Common myeloid progenitor, CD34-positive (primary cell): Measurements from ENCODE around the gene TRIO.

ENCODE experiments used
- CTCF ChIA-PET: fragments of 350-600 bp; sonication (Branson Sonifier 250); formaldehyde crosslinking; loops from one replicate; lab custom pipeline; 2021; ENCODE audit warnings: antibody characterized with exemption; lab: Charles Lee
- POLR2A ChIA-PET: fragments of 350-600 bp; sonication (Branson Sonifier 250); formaldehyde crosslinking; loops from one replicate; lab custom pipeline; 2021; ENCODE audit warnings: antibody characterized with exemption; lab: Charles Lee
- DNase-seq, 3 donors: peaks; one replicate each; pipeline versions ENCODE4 v3.0.0 to v3.0.0-alpha.2; 2013
- H3K27ac ChIP-seq, 2 experiments: 1 replicate in 1 of 2; 2 replicates in 1 of 2; pipeline ENCODE4 v1.7.0; 2013; ENCODE audit warnings: inconsistent platforms in 2 of 2, low read length in 2 of 2, mild to moderate bottlenecking in 2 of 2, low read depth in 1 of 2, moderate library complexity in 1 of 2; ENCODE audit not compliant: severe bottlenecking in 2 of 2, insufficient read depth in 1 of 2, poor library complexity in 1 of 2
- H3K27me3 ChIP-seq, 5 experiments: replicated peaks in 2 of 5; 1 replicate in 3 of 5; 2 replicates in 2 of 5; pipeline versions ENCODE4 v1.6.1 to v1.7.0; 2013; ENCODE audit warnings: low read length in 4 of 5, mild to moderate bottlenecking in 2 of 5, moderate library complexity in 2 of 5, inconsistent platforms in 1 of 5; ENCODE audit not compliant: insufficient read depth in 5 of 5, control insufficient read depth in 4 of 5
- H3K36me3 ChIP-seq, 4 experiments: 1 replicate in 2 of 4; 2 replicates in 2 of 4; pipeline versions ENCODE4 v1.6.1 to v1.7.0; 2013; ENCODE audit warnings: low read length in 3 of 4, control low read depth in 1 of 4, mild to moderate bottlenecking in 1 of 4; ENCODE audit not compliant: control insufficient read depth in 4 of 4, insufficient read depth in 4 of 4
- H3K4me1 ChIP-seq, 4 experiments: 1 replicate in 3 of 4; 2 replicates in 1 of 4; pipeline versions ENCODE4 v1.6.1 to v1.7.1; 2013; ENCODE audit warnings: low read length in 3 of 4, mild to moderate bottlenecking in 3 of 4, control low read depth in 1 of 4, inconsistent platforms in 1 of 4, moderate library complexity in 1 of 4; ENCODE audit not compliant: control insufficient read depth in 4 of 4, insufficient read depth in 4 of 4; ENCODE audit errors: control extremely low read depth in 1 of 4
- H3K4me3 ChIP-seq, 7 experiments: 1 replicate in 4 of 7; 2 replicates in 3 of 7; pipeline versions ENCODE4 v1.5.1 to v1.7.0; 2013; ENCODE audit warnings: mild to moderate bottlenecking in 7 of 7, low read length in 6 of 7, moderate library complexity in 6 of 7, inconsistent platforms in 2 of 7, low read depth in 2 of 7, control low read depth in 1 of 7; ENCODE audit not compliant: insufficient read depth in 4 of 7, control insufficient read depth in 1 of 7; ENCODE audit errors: extremely low read depth in 1 of 7
- H3K9me3 ChIP-seq, 5 experiments: 1 replicate in 4 of 5; 2 replicates in 1 of 5; pipeline versions ENCODE4 v1.6.1 to v1.7.1; 2013; ENCODE audit warnings: low read length in 4 of 5, mild to moderate bottlenecking in 2 of 5, inconsistent platforms in 1 of 5, low read depth in 1 of 5, moderate library complexity in 1 of 5; ENCODE audit not compliant: control insufficient read depth in 4 of 5, insufficient read depth in 2 of 5; ENCODE audit errors: control extremely low read depth in 1 of 5
- WGBS: methylation state at CpG from one replicate; pipeline ENCODE4 v1.1.5; 2013; ENCODE audit not compliant: insufficient coverage; 5-methylcytosine and 5-hydroxymethylcytosine counted together

TRIO gene

GRCh38 chr5:14138608-14139540 lies 4.3 kb upstream of the TRIO start:
- POLR2A ChIA-PET: no interaction called here
- H3K4me3 ChIP-seq: no peak overlapping the region
- CTCF ChIA-PET: interaction anchor here (0.9 to 4.7 kb wide), 6 partner anchors 22 to 144 kb away, joined by 3 to 16 read pairs (median 4); no protein-coding TSS in a partner anchor
- no peaks in the 10 kb centered on the region for H3K27me3 ChIP-seq
- peaks cover 0 to 14% (median 5%) of the 10 kb centered on the region in 5 experiments for H3K9me3 ChIP-seq
- DNase-seq: no peak
- no peak overlapping the region for H3K27ac ChIP-seq
- no peaks in the 10 kb centered on the region for H3K36me3 ChIP-seq
- WGBS: 96% methylated on average over 10 of the region's 11 CpGs
- H3K4me1 ChIP-seq: peaks cover 0 to 8% (median 7%) of the 10 kb centered on the region in 4 experiments

DNA sequence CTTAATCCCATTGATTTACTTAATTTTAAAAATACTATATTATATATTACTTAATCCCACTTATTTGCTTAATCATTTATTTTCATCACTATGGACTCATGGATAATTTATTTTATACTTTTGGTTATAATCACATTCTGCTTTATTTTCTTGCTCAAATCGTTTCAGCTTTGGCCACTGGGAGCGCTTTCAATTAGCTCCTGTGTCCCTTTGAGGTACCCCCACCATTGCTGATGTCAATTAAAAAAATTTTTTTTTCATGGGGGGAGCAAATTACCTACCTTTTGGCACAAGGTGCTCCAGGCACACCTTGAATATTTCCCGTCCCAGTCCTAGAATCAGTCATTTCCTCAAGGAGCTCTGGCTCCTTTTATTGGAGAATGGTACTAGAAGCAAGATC lies 1.4 kb upstream of the TRIO start:
- Histone ChIP-seq H3K27me3 (no peaks in the 10 kb centered on the region), H3K27ac (no peak overlapping the region), H3K4me1 (peaks cover 5 to 25% (median 21%) of the 10 kb centered on the region in 4 experiments), H3K4me3 (peak overlapping the region in 1 of 7 experiments; percentile 93), H3K36me3 (no peaks in the 10 kb centered on the region), H3K9me3 (no peaks in the 10 kb centered on the region)
- 100% methylated on average over 1 of the region's 3 CpGs for WGBS
- ChIA-PET POLR2A (no interaction called here), CTCF (interaction anchor here (0.9 to 5.7 kb wide), 4 partner anchors 70 to 128 kb away, joined by 3 to 45 read pairs (median 10); no protein-coding TSS in a partner anchor)
- peak in 1 of 3 donors; percentile 25 for DNase-seq

DNA sequence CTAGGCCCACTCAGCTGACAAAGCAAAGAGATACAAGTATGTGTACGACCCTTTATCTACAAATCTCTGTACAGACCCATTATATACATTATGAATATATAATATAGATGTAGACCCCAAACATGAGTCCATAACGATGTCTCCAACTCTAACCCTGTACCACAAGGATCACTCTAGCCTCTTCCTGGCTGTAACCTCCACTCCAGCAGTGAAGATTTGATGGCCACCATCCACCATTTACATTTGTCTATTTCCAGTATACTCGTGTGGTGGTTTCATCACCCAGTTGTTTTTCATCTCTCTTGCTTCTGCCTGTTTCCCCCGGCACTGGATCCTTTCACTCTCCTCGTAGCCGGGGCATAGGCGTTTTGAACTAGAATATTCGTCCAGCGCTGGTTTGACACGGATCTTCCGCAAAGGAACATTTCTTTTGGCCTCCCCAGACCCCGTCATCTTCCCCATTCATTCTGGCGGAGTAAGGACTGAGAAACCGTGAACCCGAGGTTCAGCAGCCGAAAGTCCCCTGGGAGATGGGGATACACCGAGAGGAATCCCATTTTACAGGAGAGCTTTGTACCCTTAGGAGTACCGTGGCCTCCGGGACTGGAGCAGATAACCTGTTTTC lies 828 bp upstream of the TRIO start:
- no peaks in the 10 kb centered on the region for H3K36me3 ChIP-seq
- H3K4me1 ChIP-seq: peaks cover 6 to 30% (median 23%) of the 10 kb centered on the region in 4 experiments
- 3% methylated on average over 17 of the region's 19 CpGs for WGBS
- H3K27me3 ChIP-seq: no peaks in the 10 kb centered on the region
- H3K9me3 ChIP-seq: no peaks in the 10 kb centered on the region
- ChIA-PET CTCF (interaction anchor here (0.9 to 5.7 kb wide), 6 partner anchors 30 to 128 kb away, joined by 3 to 45 read pairs (median 5); no protein-coding TSS in a partner anchor), POLR2A (interaction anchor here (0.7 kb wide), 1 partner anchor 32 kb away, joined by 3 read pairs; no protein-coding TSS in a partner anchor)
- DNase-seq: peak in 2 of 3 donors; percentile 46 to 58
- H3K27ac ChIP-seq: peak overlapping the region in 1 of 2 experiments; percentile 66
- H3K4me3 ChIP-seq: peak overlapping the region; percentile 56 to 94 (median 83)

DNA sequence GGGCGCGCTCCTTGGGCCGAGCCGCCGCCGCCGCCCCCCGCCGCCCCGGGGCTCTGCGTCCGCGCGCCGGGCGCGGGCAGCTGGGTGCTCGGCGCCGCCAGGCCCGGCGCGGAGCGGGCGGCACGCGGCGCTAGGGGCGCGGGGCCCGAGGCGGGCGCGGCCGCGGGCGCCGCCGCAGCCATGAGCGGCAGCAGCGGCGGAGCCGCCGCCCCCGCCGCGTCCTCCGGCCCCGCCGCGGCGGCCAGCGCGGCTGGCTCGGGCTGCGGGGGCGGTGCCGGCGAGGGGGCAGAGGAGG lies 351 bp downstream of the TRIO start:
- peak overlapping the region; percentile 72 to 94 (median 83) for H3K4me3 ChIP-seq
- peaks cover 9 to 41% (median 26%) of the 10 kb centered on the region in 4 experiments for H3K4me1 ChIP-seq
- ChIA-PET CTCF (interaction anchor here (1.0 to 5.7 kb wide), 5 partner anchors 8 to 126 kb away, joined by 3 to 45 read pairs (median 6); no protein-coding TSS in a partner anchor), POLR2A (interaction anchor here (0.6 to 1.2 kb wide), 3 partner anchors 11 to 69 kb away, joined by 3 to 5 read pairs (median 3); no protein-coding TSS in a partner anchor)
- H3K27ac ChIP-seq: no peak overlapping the region
- no peaks in the 10 kb centered on the region for H3K9me3 ChIP-seq
- H3K36me3 ChIP-seq: peaks cover 0 to 1% (median 0%) of the 10 kb centered on the region in 4 experiments
- peak in 1 of 3 donors; percentile 32 for DNase-seq
- under 1% methylated on average over 56 of the region's 59 CpGs for WGBS
- H3K27me3 ChIP-seq: no peaks in the 10 kb centered on the region

DNA sequence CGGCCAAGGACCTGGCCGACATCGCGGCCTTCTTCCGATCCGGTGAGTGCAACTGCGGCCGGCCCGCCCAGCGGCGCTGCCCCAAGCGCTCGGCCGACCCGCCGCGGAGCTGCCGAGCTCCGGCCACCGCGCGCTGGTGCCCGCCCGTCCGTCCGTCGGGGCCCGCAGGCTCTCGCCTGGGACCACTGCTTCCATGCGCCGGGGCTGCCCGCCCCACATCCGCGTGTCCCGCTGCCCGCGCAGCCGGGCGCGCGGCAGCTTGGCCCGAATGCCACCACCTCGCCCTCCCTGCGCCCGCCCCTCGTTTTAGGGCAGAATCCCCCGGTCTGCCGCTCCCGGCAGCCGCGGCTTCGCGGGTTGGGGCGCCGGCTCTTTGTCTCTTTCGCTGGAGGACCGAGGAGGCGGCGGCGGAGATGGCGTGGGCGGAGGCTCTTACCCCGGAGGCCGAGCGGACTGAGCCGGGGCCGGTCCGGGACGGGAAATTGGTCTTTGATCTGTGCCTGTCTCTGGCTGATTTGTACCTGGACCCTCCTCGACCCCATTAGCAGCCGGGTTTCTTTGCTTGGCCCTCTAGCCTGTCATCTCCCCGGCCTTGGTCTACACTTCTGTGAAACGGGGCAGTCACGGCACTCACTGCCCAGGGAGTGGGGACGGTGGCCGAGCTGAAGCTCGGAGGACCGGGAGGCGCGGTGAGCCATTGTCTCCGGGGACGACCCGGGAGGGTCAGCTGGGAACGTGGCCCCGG lies 871 bp downstream of the TRIO start:
- Histone ChIP-seq H3K27me3 (no peaks in the 10 kb centered on the region), H3K4me3 (peak overlapping the region; percentile 72 to 94 (median 82)), H3K27ac (peak overlapping the region in 1 of 2 experiments; percentile 58), H3K4me1 (peaks cover 9 to 47% (median 26%) of the 10 kb centered on the region in 4 experiments), H3K9me3 (no peaks in the 10 kb centered on the region), H3K36me3 (peaks cover 0 to 7% (median 0%) of the 10 kb centered on the region in 4 experiments)
- WGBS: 0% methylated on average over 74 of the region's 85 CpGs
- POLR2A ChIA-PET: interaction anchor here (0.6 to 1.2 kb wide), 3 partner anchors 11 to 68 kb away, joined by 3 to 5 read pairs (median 3); no protein-coding TSS in a partner anchor
- CTCF ChIA-PET: interaction anchor here (1.0 to 5.7 kb wide), 5 partner anchors 9 to 126 kb away, joined by 3 to 45 read pairs (median 6); no protein-coding TSS in a partner anchor
- peak in 2 of 3 donors; percentile 48 to 59 for DNase-seq
